ENCODE results near the gene THOC3. TPM values are rescaled to one million over a fixed set of nuclear protein-coding genes. Genes with fewer than 3 reads are reported as not detected.
"Not testable (repeated sequence)": the region's sequence is repeated elsewhere in the genome, so short reads cannot be mapped to it uniquely, and the experiment has no call there.

The THOC3 gene, protein sequence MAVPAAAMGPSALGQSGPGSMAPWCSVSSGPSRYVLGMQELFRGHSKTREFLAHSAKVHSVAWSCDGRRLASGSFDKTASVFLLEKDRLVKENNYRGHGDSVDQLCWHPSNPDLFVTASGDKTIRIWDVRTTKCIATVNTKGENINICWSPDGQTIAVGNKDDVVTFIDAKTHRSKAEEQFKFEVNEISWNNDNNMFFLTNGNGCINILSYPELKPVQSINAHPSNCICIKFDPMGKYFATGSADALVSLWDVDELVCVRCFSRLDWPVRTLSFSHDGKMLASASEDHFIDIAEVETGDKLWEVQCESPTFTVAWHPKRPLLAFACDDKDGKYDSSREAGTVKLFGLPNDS
- 121 and 124 TPM in 2 replicates for total RNA-seq (2014; rRNA removed; shearing (Covaris generic))

DNA sequence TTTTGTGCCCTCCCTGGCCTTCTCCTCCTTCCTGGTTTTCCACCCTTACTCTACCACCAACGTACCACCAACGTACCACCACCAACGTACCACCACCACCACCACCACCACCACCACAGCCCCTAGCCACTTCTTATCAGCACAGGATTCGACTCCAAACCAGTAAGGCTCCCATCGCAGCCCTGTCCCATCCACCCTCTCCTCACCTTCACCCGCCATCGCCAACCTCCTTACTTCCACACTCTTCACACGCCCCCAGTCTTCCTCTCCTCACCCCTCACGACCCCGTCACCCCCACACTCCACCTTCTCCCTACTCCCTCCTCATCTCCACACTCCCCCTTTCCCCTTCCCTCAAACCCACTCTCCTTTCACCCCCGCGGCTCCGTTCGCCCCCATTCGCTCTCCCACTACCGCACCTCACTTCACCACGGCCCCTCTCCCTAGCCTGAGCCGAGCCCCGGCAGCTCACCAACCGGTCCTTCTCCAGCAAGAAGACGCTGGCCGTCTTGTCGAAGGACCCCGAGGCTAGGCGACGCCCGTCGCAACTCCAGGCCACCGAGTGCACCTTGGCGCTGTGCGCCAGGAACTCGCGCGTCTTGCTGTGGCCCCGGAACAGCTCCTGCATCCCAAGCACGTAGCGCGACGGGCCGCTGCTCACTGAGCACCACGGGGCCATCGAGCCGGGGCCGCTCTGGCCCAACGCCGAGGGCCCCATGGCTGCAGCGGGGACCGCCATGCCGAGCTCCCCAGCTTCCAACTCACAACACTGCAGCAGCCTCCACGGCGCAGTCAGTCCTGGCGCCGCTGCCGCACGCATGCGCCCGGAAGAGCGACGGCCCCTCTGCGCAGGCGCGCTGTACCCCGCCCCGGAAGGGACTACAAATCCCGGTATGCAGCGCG lies at the start of gene THOC3:
TSS of gene THOC3 (minus strand) at position 845 of the 902 bp plus-strand sequence. CDS start at position 738, 107 bp downstream.
- DNase-seq (ENCODE audit: low read depth), result peak; percentile 91

DNA sequence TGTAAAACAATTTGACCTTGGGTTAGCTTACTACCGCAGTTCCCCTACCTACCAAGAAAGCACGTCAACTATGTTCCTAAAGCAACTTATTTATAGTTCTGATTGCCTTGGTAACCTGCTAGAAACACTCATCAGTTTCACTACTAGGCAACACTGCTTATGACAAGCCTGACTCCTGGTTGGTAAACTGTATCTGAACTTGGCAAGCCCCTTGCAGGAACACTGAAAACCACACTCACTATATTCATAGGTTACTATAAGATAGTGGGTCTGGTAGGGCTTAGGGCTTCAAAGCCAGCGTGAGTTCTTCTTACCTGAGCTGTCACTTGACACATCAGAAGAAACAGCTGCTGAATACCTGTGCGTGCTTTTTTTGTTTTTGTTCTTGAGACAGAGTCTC lies 49.2 kb upstream of the THOC3 start:
- DNase-seq (ENCODE audit: low read depth), result not testable (repeated sequence)

DNA sequence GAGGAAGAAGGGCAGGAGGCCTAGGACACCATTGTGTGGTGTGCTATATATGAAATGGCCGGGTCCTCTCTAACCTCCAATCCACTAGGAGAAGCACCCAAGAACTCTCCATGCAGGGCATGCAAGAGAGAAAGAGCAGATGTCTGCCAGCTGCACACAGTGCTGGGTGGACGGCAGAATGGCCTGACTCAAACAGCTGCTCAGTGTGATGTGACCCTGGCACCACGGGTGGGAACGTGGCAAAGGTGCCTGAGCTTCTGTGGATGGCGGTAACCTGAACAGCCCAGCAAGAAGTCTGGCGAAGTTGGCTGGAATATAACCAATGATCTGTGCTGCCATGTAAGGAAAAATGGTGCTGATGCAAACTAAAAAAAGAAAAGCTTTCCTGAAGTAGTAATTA lies 46.2 kb upstream of the THOC3 start:
- DNase-seq (ENCODE audit: low read depth), result not testable (repeated sequence)

DNA sequence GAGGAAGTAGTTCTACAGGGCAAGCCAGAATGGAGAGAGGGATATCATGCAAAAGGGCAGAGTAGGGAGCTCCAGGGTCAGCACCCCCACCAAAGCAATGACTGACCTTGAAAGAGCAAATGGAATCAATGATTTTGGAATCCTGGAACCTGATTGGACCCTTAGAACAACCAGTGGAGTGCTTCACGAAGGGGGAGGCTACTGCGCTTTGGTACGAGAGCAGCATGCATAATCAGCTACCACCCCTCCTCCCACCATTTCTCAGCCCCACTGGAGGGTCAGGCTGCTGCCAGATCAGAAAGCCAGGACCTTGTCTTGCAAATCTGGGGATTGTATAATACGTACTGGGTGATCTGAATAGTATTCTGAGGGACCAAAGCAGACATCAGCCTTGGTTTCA lies 43.0 kb upstream of the THOC3 start:
- DNase-seq (ENCODE audit: low read depth), result not testable (repeated sequence)

DNA sequence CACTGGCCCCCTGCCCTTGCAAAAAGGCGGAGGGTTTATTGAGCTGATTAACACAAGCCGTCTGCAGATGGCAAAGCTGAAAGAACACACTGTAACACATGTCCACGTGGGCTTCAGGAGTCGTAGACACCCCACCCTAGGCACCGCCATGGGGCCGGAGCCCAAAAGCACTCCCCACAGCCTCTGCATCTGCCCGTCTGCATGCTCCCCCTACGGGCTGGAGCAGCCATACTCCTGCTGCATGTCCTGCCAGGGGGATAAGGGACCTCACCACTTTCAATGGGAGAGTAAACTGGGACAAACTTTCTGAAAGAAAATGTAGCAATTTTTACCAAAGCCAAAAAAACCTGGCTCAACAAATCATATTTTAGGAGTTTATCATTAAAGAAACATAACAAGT lies 42.1 kb upstream of the THOC3 start:
- not testable (repeated sequence) for DNase-seq (ENCODE audit: low read depth)

DNA sequence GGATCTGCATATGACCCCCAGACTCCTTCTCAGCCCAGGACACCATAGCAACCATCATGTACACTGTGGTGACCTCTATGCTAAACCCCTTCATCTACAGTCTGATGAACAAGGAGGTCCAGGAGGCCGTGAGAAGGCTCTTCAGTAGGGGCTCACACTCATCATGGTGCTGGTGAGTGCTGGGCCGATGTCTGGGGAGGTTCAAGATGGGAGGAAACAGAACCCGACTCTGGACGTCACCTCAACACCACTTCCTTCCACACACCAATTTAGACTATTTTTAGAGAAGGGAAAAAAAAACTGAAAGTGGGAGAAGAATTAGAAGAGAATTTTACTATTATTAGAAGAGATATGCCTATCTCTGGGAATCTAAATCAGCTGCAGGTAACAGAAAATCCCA lies 39.1 kb upstream of the THOC3 start:
- not testable (repeated sequence) for DNase-seq (ENCODE audit: low read depth)

DNA sequence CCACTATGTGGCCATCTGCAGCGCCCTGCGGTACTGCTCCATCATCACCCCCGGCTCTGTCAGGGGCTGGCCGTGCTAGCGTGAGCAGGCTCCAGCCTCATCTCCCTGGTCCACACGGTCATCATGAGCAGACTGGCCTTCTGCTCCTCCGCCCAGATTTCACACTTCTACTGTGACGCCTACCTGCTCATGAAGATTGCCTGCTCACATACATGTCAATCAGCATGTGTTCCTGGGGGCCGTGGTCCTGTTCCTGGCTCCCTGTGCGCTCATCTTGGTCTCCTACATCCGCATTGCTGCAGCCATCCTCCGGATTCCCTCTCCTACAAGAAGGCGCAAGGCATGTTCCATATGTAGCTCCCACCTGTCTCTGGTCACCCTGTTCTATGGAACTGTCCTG lies 38.7 kb upstream of the THOC3 start:
- not testable (repeated sequence) for DNase-seq (ENCODE audit: low read depth)

DNA sequence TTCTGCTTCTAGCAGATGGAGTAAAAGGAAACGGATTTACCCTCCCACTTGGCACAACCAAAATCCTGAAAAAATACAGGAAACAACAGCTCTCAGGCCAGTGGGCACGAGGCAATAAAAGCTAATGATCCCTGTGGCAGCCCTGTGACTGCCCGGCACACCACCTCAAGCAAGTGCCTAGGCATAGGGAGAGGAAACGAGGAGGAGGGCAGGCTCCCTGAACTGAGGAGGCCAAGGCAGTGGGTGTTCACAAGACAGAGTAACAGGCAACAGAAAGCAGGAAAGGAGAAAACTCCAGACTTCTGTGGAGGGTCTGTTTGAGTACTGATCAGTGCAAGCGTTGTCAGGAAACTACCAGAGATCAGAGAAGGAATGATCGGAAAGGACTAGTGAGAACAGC lies 29.9 kb upstream of the THOC3 start:
- DNase-seq (ENCODE audit: low read depth), result not testable (repeated sequence)

DNA sequence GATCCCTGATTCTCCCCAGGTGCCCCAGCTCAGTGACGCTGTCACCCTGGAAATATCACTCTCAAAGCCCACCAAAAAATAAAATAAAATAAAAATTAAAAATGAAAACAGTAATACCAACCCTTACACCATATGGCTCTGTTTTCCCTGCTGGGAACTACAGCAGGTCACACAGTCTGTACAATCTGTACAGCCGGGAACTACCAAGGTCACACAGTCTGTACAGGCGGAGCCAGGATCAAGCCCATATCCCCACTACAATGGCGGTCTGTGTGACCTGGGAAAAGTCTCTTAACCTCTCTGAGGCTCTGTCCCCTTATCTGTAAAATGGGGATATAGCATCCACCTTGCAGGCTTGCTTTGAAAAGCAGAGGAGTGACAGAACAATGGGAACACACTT lies 29.4 kb upstream of the THOC3 start:
- not testable (repeated sequence) for DNase-seq (ENCODE audit: low read depth)

DNA sequence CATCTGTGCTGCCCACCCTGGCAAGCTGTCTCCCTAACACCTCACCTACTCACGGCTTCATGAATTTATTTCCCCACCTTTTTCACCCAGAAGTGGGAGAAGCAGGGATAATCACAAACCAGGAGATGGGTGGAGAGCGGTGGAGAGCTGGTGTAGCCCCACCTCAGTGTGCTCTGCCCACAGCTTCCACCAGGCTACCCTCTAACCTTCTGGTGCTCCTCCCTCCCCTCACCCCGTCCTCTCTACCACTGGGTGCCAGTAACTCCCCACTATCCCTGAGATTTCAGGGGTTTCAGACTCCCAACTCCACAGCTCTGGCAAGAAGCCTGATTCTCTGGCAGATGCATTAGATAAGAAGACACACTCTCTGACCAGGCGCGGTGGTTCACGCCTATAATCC lies 28.7 kb upstream of the THOC3 start:
- DNase-seq (ENCODE audit: low read depth), result not testable (repeated sequence)

DNA sequence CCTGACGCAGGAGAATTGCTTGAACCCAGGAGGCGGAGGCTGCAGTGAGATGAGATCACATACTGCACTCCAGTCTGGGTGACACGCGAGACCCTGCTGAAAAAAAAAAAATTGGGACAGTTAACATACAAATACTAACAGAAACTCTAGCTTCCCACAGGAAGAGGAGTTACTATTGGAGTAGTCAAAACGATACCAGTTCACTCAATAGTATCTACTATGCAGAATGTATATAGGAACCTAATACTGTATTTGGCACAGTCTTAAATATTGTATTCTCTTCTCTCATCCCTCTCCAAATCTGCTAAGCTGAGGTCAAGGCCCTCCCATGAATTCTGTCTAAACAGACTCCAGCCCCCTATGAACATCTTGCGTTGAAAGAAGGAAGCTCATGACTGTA lies 27.4 kb upstream of the THOC3 start:
- not testable (repeated sequence) for DNase-seq (ENCODE audit: low read depth)

DNA sequence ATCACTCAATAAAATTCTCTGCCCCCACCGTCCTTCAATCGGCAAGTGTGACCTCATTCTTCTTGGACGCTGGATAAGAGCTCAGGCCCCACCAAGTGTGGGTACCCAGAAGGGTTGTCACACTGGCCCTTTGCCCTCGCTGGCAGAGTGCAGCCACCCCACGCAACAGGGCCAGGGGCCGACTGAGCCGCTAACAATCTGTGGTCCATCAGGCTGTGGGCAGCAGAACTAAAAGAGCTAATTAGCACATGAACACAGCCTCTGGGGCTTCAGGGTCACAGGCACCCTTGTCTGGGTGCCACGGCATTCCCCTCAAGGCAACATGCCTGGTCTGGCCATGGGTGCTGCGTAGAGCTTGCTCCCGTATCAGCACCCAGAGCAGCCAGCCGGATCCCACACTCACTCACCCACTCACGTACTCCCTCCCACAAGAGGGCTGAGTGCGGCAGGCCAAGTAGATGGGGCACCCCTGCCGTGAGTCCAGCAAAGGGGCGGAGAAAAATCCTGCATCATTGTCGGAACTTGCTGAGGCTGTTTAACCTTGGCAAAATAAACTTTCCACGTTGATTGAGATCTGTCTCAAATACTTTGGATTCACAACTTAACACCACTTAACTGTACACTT lies 11.4 kb upstream of the THOC3 start:
- not testable (repeated sequence) for DNase-seq (ENCODE audit: low read depth)

DNA sequence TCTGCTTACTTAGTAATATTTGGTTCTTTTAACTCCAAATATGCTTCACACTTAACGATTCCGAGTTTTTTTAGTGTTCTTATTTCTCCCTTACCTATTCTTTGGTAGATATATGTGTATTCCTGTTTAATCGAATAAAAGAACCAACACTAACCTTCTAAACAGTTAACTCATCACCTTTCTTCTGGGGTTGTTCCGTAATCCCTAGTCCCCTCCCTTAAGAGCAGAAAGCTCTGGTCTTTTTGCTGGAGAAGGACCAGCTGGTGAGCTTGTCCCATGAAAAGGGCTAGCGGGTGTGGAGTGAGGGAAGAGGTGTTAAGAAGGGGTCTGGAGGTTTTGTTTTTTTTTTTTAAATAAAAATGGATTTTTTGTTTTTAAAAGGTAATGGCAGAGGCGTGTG lies 266 bp upstream of the THOC3 start:
- DNase-seq (ENCODE audit: low read depth), result not testable (repeated sequence)

DNA sequence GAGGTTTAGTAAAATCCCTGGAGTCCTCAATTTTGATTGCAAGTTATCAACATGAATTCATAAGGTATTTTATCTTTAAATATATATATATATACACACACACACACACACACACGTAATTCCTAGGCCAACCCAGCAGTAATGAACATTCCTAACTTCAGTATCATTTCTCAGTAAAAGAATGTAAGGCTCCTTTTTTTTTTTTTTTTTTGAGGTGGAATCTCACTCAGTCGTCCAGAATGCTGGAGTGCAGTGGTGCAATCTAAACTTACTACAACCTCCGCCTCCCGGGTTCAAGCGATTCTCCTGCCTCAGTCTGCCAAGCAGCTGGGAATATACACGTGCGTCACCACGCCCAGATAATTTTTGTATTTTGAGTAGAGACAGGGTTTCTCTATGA lies 5.8 kb downstream of the THOC3 start:
- DNase-seq (ENCODE audit: low read depth), result not testable (repeated sequence)

DNA sequence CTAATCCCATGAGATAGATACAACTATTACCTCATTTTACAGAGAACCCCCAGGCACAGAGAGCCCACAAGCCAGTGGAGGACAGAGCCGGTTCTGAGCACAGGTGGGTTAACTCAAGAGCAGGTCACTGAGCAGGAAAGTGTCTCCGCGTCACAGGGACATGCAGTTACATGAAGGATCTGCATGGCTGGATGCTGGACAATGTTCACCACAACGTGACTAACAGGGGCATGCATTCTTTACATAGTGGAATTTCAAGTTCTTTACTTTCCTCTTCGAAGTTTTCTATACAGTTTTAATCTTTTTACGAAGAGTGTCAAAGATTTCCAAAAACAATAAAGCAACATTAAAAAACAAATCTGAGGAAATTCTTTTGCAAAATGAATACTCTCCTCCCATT lies 7.9 kb downstream of the THOC3 start:
- not testable (repeated sequence) for DNase-seq (ENCODE audit: low read depth)

DNA sequence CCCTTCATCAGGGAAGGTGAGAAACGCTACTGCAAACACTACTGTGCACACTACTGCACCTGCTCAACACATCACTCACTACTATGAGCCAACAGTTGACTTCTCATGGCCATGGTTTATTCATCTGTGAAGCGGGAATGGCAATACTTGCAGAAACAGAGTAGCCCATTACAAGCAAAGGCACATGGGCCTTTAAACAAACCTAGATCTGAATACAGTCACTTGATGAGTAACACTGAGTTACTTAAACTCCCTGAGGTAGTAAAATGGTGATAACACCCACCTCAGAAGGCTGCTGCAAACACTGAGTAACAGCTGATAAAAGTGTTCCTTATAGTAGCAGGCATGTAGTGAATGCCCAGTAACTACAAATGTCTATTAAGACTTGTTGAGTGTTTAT lies 9.6 kb downstream of the THOC3 start:
- not testable (repeated sequence) for DNase-seq (ENCODE audit: low read depth)

DNA sequence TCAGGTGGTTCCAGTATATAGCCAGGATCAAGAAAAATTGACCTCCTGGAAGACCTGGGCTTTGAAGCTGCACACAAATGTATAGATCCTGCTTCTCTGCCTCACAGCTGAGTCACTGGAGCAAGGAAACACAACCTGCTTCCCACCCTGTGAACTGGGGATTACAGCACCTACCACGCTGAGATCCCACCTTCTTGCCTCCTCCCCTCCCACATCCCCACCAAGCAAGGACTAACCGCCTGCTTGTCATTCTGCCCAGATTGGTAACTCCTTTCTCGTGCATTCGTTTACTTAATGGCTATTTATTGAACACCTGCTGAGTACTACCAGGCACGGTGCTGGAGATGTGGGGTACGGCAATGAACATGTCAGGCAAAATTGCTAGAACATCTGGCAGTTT lies 14.0 kb downstream of the THOC3 start:
- not testable (repeated sequence) for DNase-seq (ENCODE audit: low read depth)

DNA sequence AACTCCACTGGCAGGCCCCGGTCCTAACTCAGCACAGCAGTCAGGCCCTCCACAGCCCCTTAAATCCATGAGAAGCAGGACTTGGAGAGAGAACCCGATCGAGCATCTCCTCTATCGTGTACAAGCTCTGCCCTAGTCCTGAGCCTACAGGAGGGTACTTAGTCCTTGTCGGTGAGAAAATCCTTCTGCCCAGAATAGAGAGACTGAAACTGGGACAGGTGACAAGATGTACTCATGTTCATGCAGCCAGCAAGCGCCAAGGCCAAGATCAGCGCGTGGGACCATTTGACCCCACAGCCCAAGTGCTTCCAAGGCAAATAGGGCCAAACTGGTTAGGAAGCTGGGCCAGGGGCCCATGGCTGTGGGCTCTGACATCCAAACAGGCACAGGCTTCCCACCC lies 15.3 kb downstream of the THOC3 start:
- DNase-seq (ENCODE audit: low read depth), result not testable (repeated sequence)

DNA sequence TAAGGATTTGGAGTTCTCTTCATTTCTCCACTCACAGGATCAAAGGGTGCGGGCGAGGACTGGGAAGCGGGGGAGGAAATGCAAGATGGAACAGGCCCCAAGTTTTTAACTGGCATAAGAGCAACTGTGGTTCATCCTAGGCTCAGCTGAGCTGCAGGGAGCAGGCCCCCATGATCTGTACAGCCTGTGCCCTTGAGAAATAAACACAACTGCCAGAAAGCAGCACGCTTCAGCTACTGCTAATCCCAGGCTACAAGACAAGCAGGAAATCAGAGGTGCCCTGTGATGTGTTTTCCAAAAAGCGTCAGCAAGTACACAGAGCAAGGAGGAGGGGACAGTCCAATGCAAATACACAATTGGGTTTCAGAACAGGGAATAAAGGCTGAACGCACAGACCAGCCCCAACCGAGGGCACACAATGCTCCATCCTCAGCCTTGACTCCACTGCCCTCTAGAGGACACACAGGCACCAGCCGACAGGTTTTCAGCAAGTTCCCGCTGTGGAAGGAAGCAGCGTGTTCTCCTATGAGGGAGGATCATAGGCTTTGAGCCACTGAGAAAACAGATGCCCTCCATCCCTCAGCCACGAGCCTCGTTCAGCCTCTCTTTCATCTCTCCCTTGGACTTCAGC lies 16.7 kb downstream of the THOC3 start:
- DNase-seq (ENCODE audit: low read depth), result not testable (repeated sequence)

DNA sequence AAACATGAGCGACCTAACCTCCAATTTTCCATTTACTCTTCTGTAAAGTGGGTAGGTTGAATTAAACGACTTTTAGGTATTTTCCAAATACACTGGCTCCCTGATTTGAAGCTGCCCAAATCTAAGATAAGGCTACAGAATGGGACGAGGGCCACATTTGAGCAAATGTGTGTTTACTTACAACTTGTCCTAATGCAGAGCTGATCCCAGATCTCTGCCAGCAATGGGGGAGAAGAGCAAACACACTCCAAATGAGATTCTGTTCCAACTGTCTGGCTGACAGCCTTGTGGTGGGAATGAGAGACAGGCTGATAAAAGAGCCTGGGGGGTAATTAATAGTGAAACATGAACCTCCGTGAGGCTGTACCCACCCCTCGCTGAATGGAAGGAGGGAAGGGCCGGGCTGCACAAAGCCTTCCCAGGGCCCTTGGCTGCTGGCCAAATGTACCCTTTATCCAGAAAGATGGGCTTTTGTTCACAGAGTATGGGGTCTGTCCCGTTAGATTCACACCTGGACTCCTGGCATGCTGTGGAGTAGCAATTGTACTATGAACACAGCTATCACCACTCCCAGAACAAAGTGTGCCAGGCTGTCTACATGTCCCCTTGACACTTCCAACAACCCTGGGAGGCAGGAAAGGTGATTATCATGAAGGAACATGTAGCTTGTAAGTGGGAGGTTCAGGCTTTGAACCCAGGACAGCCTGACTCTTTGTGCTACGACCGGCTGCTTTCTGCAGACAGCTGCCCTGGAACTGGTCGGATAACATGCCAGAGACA lies 19.6 kb downstream of the THOC3 start:
- DNase-seq (ENCODE audit: low read depth), result not testable (repeated sequence)

DNA sequence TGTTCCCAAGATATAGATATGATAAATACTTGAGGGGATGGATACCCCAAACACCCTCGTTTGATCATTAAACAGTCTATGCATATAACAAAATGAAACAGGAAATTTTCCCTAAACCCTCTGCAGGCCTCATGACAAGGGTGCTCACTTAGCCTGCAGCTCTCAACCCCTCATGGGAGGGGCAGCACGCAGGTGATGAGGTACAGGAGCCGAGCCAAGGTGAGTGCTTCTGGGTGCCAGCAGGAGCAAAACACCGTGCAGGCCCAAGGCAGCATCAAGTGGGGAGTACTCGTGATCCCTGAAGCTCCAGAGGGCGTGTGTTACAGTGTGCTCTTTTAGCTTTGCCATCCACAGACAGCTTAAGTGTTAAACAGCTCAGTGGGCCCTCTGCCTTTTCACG lies 24.9 kb downstream of the THOC3 start:
- not testable (repeated sequence) for DNase-seq (ENCODE audit: low read depth)

All from Daoy (cell line).